SU-DHL-6 (cell line): ENCODE results near the gene LSS.

ENCODE experiments used
- H2AFZ ChIP-seq: fragments of 200-600 bp; sonication (generic); 2 replicates; pipeline ENCODE4 v1.6.1; 2014; ENCODE audit warnings: low read depth, mild to moderate bottlenecking, moderate library complexity, mixed read lengths, antibody characterized with exemption, low read length; ENCODE audit not compliant: severe bottlenecking
- H3F3A ChIP-seq: fragments of 200-600 bp; shearing (Covaris generic); 2 replicates; pipeline ENCODE4 v1.6.0; 2016; ENCODE audit warnings: antibody characterized with exemption, mild to moderate bottlenecking; ENCODE audit not compliant: insufficient read depth
- H3K27ac ChIP-seq: fragments of 200-600 bp; sonication (generic); 2 replicates; pipeline ENCODE4 v1.5.1; 2016; ENCODE audit warnings: low read depth, mild to moderate bottlenecking, low read length, moderate library complexity, mixed read lengths
- H3K27me3 ChIP-seq: fragments of 200-600 bp; sonication (generic), shearing (Covaris generic); 2 replicates; pipeline ENCODE4 v1.6.0; 2014; ENCODE audit warnings: mild to moderate bottlenecking, low read length
- H3K36me3 ChIP-seq: fragments of 200-600 bp; sonication (generic); 2 replicates; pipeline ENCODE4 v1.6.1; 2014; ENCODE audit warnings: mild to moderate bottlenecking, low read length, mixed read lengths
- H3K4me2 ChIP-seq: fragments of 300-600, 200-600 bp; shearing (Covaris generic), sonication (generic); 2 replicates; pipeline ENCODE4 v1.6.0; 2014; ENCODE audit warnings: low read length, low read depth, mild to moderate bottlenecking; ENCODE audit not compliant: poor library complexity, severe bottlenecking
- H3K4me3 ChIP-seq: fragments of 200-600 bp; sonication (generic); 2 replicates; pipeline ENCODE4 v1.5.1; 2014; ENCODE audit warnings: antibody characterized with exemption, low read length, mild to moderate bottlenecking, mixed read lengths; ENCODE audit not compliant: insufficient read depth, poor library complexity, severe bottlenecking
- H3K79me2 ChIP-seq: fragments of 200-600 bp; sonication (generic); 2 replicates; pipeline ENCODE4 v1.6.1; 2014; ENCODE audit warnings: mild to moderate bottlenecking, low read length, moderate library complexity; ENCODE audit not compliant: insufficient read depth
- H3K9ac ChIP-seq: fragments of 200-600 bp; sonication (generic); 2 replicates; pipeline ENCODE4 v1.7.0; 2014; ENCODE audit warnings: mild to moderate bottlenecking, low read length
- H3K9me2 ChIP-seq: fragments of 200-600 bp; sonication (generic); replicated peaks from 2 replicates; pipeline ENCODE4 v1.6.1; 2014; ENCODE audit warnings: low read length; ENCODE audit not compliant: insufficient read depth
- H3K9me3 ChIP-seq: fragments of 200-600 bp; sonication (generic); 2 replicates; pipeline ENCODE4 v1.6.1; 2014; ENCODE audit warnings: low read length, mixed read lengths; ENCODE audit not compliant: insufficient read depth
- H4K20me1 ChIP-seq: fragments of 200-600 bp; sonication (generic); 2 replicates; pipeline ENCODE4 v1.6.1; 2014; ENCODE audit warnings: low read depth, mild to moderate bottlenecking, antibody characterized with exemption, low read length, moderate library complexity, mixed read lengths
- EZH2phosphoT487 ChIP-seq: fragments of 200-600 bp; sonication (generic), shearing (Covaris generic); conservative IDR thresholded peaks from 2 replicates; pipeline ENCODE4 v1.6.1; 2018; ENCODE audit warnings: mild to moderate bottlenecking, antibody characterized with exemption, low read length, moderate library complexity, mixed read lengths
- TF ChIP-seq, protein P1 (sequence below): fragments of 200-600 bp; sonication (generic); IDR thresholded peaks from one replicate; pipeline ENCODE4 v1.5.1; 2017; ENCODE audit warnings: antibody characterized with exemption, mild to moderate bottlenecking, low read length, moderate library complexity; ENCODE audit not compliant: insufficient read depth, poor library complexity, severe bottlenecking

Gene LSS

GRCh38 chr21:46253610-46254124 is 25.1 kb upstream of the LSS start:
- Histone ChIP-seq H3K36me3 (peaks cover 29% of the 10 kb centered on the region; the same call in 1 of the 2 replicates), H3F3A (0 out of 2 replicates have a peak, but pooled peaks cover 3% of the 10 kb centered on the region), H3K4me2 (no peak overlapping the region), H2AFZ (no peak overlapping the region), H3K9ac (no peak overlapping the region), H3K4me3 (no peak overlapping the region), H3K79me2 (no peaks in the 10 kb centered on the region), H3K27ac (no peak overlapping the region), H4K20me1 (no peaks in the 10 kb centered on the region), H3K9me2 (no peaks in the 10 kb centered on the region), H3K9me3 (no peaks in the 10 kb centered on the region), H3K27me3 (no peaks in the 10 kb centered on the region)
- TF ChIP-seq EZH2phosphoT487: no peak
- TF ChIP-seq, protein P1, sequence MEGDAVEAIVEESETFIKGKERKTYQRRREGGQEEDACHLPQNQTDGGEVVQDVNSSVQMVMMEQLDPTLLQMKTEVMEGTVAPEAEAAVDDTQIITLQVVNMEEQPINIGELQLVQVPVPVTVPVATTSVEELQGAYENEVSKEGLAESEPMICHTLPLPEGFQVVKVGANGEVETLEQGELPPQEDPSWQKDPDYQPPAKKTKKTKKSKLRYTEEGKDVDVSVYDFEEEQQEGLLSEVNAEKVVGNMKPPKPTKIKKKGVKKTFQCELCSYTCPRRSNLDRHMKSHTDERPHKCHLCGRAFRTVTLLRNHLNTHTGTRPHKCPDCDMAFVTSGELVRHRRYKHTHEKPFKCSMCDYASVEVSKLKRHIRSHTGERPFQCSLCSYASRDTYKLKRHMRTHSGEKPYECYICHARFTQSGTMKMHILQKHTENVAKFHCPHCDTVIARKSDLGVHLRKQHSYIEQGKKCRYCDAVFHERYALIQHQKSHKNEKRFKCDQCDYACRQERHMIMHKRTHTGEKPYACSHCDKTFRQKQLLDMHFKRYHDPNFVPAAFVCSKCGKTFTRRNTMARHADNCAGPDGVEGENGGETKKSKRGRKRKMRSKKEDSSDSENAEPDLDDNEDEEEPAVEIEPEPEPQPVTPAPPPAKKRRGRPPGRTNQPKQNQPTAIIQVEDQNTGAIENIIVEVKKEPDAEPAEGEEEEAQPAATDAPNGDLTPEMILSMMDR: no peak

DNA sequence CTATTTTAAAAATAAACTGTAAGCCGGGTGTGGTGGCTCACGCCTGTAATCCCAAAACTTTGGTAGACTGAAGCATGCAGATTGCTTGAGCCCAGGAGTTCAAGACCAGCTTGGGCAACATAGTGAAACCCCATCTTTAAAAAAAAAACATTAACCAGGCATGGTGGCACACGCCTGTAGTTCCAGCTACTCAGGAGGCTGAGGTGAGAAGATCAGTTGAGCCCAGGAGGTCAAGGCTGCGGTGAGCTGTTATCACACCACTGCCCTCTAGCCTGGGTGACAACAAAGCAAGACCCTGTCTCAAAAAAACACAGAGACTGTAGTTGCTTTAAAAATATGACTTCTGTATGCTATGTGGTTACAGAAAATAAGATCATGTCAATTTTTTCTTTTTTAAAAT is 24.3 kb upstream of the LSS start:
- Histone ChIP-seq H2AFZ (no peak overlapping the region), H3F3A (0 out of 2 replicates have a peak, but pooled peaks cover 3% of the 10 kb centered on the region), H3K27ac (no peak overlapping the region), H3K9me3 (no peaks in the 10 kb centered on the region), H3K79me2 (no peaks in the 10 kb centered on the region; the same call in 1 of the 2 replicates), H4K20me1 (no peaks in the 10 kb centered on the region), H3K27me3 (no peaks in the 10 kb centered on the region), H3K4me3 (no peak overlapping the region), H3K9ac (no peak overlapping the region), H3K36me3 (peaks cover 22% of the 10 kb centered on the region; the same call in 1 of the 2 replicates), H3K4me2 (no peak overlapping the region), H3K9me2 (no peaks in the 10 kb centered on the region)
- no peak for TF ChIP-seq EZH2phosphoT487
- TF ChIP-seq, protein P1: no peak

DNA sequence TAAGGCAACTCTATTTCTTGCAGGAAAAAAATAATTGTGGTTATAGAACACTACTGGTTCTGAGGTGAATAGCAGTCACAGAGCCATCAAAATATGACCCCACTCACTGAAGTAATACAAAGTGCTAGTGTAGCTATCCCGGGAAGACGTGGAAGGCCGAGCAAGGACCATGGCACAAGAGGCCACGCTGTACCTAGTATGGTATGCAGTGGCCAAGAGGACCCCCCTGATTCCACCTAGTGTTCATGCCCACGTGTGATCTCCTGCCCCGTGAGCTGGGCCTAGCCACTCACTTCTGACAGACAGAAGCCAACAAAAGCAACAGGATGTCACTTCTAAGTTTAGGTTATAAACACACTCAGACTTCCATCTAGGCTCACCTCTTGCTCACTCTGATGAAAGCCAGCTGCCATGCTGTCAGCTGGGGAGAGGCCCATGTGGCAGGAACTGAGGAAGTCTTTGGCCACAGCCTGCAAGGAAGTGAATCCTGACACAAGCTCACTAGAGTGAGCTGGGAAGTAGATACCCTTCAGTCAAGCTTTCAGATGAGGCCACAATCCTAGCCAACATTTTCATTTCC is 21.7 kb upstream of the LSS start:
- Histone ChIP-seq H4K20me1 (no peaks in the 10 kb centered on the region), H3K27ac (no peak overlapping the region), H3K4me2 (no peak overlapping the region)

More for the DNA sequence above, 21.7 kb upstream of the LSS start:
- Histone ChIP-seq H3K9ac (no peak overlapping the region), H3K79me2 (no peaks in the 10 kb centered on the region; the same call in 1 of the 2 replicates), H3K9me2 (no peaks in the 10 kb centered on the region), H3K9me3 (no peaks in the 10 kb centered on the region), H3K27me3 (no peaks in the 10 kb centered on the region), H2AFZ (no peak overlapping the region), H3F3A (0 out of 2 replicates have a peak, but pooled peaks cover 3% of the 10 kb centered on the region), H3K4me3 (no peak overlapping the region), H3K36me3 (peaks cover 22% of the 10 kb centered on the region; the same call in 1 of the 2 replicates)
- TF ChIP-seq EZH2phosphoT487: no peak
- TF ChIP-seq, protein P1: no peak
